Activated CD8-positive, alpha-beta memory T cell treated with anti-CD3 and anti-CD28 coated beads for 24 hours (primary cell): ENCODE results near the gene NBEAL2.

Source experiments
- DNase-seq: peaks from one replicate; pipeline ENCODE4 v3.0.0-alpha.2; 2020

The NBEAL2 gene

GRCh38 chr3:47000922-47001730 is 21.7 kb downstream of the NBEAL2 start:
- DNase-seq = no peak

- no peak for DNase-seq
These were observed 22.3 kb downstream of the NBEAL2 start for GRCh38 chr3:47001731-47002170.

GRCh38 chr3:47002171-47003055 is 22.9 kb downstream of the NBEAL2 start:
- DNase-seq = no peak

- no peak for DNase-seq
These were observed 23.6 kb downstream of the NBEAL2 start for GRCh38 chr3:47003056-47003410.

DNA sequence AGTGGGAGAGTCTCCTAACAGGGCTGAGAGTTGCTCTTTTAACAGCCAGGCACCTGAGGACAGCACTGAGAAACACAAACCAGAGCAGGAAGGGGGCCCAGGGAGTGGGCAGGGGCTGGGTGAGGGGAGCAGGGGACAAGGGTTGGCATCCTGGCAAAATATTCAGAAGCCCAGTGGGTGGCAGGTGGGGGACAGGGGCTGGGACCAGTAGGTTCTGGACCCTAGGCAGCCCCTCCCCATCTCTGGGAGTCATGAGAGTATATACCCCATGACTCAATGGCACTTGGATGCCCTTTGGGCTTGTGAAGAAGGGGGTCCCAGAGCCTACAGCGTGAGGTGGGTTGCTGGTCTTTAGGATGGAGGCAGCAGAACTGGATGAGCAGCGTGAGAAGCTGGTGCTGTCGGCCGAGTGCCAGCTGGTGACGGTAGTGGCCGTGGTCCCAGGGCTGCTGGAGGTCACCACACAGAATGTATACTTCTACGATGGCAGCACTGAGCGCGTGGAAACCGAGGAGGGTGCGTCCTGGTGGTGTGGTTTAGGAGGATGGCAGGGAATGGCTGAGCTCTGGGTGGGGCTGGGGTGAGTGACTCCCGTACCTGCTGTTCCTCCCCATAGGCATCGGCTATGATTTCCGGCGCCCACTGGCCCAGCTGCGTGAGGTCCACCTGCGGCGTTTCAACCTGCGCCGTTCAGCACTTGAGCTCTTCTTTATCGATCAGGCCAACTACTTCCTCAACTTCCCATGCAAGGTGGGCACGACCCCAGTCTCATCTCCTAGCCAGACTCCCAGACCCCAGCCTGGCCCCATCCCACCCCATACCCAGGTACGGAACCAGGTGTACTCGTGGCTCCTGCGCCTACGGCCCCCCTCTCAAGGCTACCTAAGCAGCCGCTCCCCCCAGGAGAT is 24.2 kb downstream of the NBEAL2 start:
- DNase-seq = no peak

DNA sequence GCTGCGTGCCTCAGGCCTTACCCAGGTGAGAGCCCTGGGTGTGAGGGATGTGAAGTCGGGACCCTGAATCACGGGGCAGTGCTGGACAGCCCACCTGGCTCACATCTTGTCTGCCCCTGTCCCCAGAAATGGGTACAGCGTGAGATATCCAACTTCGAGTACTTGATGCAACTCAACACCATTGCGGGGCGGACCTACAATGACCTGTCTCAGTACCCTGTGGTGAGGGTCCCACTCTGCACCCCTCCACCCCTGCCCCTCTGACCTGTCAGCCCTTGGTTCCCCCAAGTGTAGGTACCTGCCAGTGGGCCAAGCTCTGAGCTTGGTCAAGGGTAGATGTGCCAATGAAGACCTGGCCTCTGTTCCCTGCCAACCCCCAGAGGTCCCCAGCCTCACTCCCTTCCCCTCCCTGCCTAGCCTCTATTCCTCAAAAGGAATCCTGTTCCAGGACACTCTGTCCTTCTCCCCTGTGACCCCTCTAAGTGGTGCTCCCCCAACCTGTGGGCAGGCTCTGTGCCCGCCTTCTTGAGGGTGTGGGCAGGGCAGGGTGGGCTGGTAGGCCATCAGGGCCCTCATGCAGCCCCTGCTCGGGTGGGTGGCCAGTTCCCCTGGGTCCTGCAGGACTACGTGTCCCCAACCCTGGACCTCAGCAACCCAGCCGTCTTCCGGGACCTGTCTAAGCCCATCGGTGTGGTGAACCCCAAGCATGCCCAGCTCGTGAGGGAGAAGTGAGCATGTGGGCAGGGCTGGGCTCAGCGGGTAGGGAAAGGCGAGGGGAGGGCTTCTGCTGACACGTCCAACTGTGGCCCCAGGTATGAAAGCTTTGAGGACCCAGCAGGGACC is 25.1 kb downstream of the NBEAL2 start:
- DNase-seq = no peak

DNA sequence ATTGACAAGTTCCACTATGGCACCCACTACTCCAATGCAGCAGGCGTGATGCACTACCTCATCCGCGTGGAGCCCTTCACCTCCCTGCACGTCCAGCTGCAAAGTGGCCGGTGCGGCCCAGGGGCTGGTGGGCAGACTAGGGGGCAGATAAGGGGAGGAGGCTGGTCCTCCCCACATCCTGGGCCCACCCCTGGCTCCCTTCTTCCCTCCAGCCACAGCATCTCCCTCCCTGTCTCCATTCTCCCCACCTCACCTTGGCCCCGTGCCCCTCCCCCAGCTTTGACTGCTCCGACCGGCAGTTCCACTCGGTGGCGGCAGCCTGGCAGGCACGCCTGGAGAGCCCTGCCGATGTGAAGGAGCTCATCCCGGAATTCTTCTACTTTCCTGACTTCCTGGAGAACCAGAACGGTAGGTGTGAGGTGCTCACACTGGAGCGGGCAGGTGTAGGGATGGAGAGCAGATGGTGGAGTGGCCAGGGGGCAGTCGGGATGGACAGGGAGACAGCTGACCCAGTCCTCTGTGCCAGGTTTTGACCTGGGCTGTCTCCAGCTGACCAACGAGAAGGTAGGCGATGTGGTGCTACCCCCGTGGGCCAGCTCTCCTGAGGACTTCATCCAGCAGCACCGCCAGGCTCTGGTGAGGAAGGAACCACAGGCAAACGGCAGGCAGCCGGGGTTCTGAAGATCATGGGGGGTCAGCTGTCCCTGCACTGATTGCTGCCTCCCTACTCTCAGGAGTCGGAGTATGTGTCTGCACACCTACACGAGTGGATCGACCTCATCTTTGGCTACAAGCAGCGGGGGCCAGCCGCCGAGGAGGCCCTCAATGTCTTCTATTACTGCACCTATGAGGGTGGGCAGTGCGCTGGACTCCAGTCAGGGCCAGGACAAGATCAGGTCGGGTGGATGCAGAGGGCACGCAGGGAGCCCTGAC is 26.0 kb downstream of the NBEAL2 start:
- DNase-seq = no peak

DNA sequence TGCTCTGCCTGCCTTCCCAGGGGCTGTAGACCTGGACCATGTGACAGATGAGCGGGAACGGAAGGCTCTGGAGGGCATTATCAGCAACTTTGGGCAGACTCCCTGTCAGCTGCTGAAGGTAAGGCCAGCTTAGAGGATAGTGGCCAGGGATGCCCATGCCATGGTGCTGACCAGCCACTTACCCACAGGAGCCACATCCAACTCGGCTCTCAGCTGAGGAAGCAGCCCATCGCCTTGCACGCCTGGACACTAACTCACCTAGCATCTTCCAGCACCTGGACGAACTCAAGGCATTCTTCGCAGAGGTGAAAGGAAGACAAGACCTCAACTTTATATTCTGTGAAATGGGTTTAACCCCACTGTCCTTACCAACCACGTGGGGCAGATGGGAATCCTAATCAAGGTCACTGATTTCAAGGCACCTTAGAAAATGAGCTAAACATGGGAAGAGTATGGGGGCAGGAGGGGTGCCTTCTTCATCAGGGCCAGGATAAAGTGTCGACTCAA is 26.7 kb downstream of the NBEAL2 start:
- no peak for DNase-seq

GRCh38 chr3:47007001-47007400 is 27.5 kb downstream of the NBEAL2 start:
- no peak for DNase-seq

DNA sequence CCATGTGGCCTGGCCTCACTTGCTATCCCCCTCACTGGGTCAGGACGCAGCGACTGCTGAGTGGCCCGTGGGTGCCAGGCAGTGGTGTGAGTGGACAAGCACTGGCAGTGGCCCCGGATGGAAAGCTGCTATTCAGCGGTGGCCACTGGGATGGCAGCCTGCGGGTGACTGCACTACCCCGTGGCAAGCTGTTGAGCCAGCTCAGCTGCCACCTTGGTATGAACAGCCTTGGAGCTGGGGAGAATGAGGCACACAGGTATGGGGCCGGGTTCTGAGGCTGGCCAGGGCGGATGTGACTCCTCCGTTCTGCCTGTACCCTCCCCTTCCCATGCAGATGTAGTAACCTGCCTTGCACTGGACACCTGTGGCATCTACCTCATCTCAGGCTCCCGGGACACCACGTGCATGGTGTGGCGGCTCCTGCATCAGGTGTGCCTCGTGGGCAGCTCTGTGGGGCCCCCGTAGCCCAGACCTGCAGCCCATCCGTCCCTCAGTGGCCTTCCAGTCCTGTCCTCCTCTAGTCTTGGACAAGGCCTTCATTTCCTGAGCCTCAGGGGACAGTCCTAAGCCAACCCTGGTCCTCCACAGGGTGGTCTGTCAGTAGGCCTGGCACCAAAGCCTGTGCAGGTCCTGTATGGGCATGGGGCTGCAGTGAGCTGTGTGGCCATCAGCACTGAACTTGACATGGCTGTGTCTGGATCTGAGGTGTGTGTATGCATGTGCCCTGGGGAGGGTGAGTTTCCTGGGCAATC is 28.2 kb downstream of the NBEAL2 start:
- no peak for DNase-seq

- no peak for DNase-seq
These were observed 28.8 kb downstream of the NBEAL2 start for GRCh38 chr3:47008234-47008796.

DNA sequence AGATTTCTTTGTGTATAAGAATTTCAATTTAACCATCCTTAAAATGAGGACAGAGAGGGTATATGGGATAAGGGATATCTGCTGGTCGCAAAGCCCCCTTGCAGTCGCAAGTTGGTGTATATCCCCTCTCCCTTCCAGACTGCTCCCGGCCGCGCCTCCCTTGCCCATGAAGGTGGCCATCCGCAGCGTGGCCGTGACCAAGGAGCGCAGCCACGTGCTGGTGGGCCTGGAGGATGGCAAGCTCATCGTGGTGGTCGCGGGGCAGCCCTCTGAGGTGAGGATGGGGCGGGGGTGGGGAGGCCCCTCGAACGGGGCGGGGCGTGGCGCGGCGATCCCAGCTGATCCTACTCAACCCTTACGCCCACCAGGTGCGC is 29.4 kb downstream of the NBEAL2 start:
- no peak for DNase-seq

DNA sequence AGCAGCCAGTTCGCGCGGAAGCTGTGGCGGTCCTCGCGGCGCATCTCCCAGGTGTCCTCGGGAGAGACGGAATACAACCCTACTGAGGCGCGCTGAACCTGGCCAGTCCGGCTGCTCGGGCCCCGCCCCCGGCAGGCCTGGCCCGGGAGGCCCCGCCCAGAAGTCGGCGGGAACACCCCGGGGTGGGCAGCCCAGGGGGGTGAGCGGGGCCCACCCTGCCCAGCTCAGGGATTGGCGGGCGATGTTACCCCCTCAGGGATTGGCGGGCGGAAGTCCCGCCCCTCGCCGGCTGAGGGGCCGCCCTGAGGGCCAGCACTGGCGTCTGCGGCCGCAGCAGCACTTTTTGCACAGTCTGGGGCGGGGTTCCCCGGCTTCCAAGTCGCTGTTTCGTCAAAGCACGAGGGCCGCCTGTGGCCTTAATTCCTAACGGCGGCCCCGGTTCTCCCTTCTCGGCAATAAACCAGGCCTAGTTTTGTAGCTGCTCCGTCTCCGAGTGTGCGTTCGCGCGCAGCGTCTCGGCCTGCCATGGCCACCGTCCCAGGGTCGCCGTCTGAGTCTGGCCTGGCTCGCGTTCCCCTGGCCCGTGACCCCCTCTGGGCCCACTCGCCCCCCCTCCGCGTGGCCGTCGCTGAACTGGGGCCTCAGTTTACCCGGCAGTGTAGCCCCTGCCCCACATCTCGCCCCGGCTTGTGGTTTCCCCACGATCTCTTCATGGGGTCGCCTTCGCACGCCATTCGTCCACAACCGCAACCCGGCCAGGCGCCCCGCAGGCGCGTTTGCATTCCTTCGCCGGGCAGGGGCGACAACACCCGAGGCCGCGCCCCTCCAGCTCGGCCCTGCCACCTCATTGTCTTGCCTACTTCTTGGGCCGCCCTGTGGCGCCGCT is 30.0 kb downstream of the NBEAL2 start:
- DNase-seq = peak; percentile 89

DNA sequence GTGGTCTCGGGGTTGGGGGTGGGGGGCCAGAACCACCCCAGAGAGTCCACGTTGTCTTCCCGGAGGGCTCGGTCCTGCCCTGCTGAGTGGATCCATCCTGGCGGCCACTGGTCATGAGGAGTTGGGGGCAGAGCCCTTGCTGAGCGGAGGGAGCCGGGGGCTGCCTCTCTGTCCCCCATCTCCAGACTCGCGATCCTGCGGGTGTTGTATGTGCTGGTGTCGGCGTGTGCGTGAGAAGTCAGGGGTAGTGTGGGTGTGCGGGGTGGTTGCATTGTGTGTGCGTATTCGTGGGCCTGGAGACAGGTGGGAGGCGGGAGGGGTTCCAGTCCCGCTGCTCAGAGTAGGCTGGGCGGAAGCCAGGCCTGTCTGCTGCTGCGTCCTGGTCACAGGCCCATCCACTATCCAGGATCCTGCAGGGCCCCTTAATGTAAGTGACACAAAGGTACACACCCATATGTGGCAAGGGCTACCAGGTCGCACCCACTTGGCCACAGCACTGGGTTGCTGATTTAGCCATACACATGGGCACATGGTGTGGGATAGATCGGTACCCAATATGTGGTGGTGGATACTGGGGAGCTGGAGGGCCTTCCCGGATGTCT is 30.7 kb downstream of the NBEAL2 start:
- DNase-seq = no peak

DNA sequence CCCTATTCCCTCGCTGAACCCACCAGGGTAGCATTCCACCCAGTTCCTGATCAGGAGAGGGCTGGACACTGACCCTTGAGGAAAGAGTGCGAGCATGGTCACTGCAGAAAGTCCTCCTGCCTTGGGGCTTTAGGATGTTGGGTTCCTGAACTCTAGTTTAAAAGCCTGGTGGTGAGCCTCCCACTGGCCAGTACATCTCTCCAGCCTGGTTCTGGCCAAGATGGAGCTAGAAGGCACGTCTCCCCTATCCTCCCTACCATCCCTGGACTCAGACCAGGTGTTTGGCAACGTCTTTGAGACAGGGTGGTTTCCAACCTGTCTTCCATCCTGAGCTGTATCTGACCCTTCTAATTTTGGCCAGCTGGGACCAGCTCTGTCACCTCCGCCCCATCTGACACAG is 31.4 kb downstream of the NBEAL2 start:
- DNase-seq = peak; percentile 56

- peak; percentile 58 for DNase-seq
These were observed 31.9 kb downstream of the NBEAL2 start for GRCh38 chr3:47011371-47011770.

DNA sequence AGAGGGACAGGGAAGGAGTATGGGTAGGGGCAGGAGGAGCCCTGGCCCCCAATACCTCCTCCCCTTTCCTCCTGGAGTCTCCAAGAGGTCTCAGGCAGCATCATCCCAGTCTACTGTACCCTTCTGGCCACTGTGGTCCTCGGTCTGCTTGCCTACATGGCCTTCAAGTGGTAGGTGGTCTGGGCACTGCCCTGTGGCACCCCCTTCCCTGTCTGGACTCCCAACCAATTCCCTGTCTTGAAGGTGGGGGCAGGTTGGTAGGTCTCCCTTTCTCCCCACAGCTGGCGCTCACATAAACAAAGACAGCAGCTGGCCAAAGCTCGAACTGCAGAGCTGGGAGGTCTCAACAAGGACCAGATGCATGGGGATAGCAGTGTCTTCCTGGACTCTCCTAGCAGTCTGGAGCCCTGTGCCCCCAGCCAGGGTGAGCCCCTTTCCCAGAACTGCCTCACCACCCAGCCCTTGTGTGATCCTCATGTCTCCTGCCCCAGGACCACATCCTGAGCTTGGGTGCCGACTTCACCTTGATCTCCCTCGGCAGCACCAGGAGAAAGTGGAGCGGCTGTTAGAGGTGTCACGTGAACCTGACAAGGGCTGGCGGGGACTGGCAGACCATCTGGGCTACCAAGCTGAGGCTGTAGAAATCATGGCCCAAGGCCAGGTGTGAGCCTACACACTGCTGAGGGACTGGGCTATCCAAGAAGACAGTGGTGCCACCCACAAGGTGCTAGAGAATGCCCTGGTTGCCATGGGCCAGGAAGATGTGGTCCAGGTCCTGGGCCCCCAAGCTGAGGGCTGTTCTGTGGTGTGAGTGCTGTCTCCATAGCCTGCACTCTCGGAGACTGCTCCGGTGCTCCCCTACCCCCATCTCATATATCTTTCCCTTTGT is 33.1 kb downstream of the NBEAL2 start:
- peak; percentile 55 for DNase-seq
